Measurements from ENCODE around the gene FTCD.

DNA sequence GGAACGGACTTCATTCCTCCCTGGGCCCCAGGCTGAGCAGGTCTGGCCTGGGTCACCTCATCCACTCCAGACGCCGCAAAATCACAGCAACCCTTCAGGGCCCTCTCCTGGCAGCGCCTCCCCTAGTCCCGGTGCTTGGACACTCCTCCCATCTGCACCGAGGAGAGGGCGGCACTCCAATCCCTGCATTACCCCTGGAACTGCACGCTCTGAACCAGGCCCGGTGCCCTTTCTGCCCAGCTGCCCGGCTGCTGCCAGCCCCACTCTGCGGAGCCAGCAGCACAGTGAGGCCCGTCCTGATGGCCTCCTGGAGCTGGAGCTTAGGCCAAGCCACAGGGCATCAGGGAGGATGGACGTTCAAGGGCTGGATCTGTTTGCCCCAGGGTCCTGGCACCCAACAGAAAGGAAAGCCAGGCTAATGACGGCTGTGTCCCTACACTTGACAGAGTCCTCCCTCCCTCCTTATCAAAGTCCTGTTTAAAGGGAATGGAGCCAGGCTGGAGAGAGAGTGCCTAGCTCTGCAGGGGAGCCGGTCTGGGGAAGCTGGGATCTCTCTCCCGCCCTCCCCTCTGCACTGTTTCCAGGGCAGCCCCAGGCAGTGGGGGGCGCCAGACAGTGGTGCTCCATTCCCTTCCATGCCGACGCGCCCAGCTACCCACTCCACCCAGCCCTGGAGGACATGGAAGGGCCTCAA lies 44.7 kb downstream of the FTCD start:
- TF ChIP-seq, protein P1, sequence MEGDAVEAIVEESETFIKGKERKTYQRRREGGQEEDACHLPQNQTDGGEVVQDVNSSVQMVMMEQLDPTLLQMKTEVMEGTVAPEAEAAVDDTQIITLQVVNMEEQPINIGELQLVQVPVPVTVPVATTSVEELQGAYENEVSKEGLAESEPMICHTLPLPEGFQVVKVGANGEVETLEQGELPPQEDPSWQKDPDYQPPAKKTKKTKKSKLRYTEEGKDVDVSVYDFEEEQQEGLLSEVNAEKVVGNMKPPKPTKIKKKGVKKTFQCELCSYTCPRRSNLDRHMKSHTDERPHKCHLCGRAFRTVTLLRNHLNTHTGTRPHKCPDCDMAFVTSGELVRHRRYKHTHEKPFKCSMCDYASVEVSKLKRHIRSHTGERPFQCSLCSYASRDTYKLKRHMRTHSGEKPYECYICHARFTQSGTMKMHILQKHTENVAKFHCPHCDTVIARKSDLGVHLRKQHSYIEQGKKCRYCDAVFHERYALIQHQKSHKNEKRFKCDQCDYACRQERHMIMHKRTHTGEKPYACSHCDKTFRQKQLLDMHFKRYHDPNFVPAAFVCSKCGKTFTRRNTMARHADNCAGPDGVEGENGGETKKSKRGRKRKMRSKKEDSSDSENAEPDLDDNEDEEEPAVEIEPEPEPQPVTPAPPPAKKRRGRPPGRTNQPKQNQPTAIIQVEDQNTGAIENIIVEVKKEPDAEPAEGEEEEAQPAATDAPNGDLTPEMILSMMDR (IDR thresholded peaks at IDR 0.05) = no peak
- TF ChIP-seq TCF7L2 (IDR thresholded peaks at IDR 0.05; ENCODE audit: low read depth, low read length) (no peak), POLR2AphosphoS5 (IDR thresholded peaks at IDR 0.05; ENCODE audit: low read depth, low read length) (no peak)
- TF ChIP-seq, protein P2, sequence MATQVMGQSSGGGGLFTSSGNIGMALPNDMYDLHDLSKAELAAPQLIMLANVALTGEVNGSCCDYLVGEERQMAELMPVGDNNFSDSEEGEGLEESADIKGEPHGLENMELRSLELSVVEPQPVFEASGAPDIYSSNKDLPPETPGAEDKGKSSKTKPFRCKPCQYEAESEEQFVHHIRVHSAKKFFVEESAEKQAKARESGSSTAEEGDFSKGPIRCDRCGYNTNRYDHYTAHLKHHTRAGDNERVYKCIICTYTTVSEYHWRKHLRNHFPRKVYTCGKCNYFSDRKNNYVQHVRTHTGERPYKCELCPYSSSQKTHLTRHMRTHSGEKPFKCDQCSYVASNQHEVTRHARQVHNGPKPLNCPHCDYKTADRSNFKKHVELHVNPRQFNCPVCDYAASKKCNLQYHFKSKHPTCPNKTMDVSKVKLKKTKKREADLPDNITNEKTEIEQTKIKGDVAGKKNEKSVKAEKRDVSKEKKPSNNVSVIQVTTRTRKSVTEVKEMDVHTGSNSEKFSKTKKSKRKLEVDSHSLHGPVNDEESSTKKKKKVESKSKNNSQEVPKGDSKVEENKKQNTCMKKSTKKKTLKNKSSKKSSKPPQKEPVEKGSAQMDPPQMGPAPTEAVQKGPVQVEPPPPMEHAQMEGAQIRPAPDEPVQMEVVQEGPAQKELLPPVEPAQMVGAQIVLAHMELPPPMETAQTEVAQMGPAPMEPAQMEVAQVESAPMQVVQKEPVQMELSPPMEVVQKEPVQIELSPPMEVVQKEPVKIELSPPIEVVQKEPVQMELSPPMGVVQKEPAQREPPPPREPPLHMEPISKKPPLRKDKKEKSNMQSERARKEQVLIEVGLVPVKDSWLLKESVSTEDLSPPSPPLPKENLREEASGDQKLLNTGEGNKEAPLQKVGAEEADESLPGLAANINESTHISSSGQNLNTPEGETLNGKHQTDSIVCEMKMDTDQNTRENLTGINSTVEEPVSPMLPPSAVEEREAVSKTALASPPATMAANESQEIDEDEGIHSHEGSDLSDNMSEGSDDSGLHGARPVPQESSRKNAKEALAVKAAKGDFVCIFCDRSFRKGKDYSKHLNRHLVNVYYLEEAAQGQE (IDR thresholded peaks at IDR 0.05; ENCODE audit: insufficient read depth in 1 of 2, low read depth in 2 of 2, low read length in 1 of 2) = no peak

Measured in Panc1 (cell line).